Measurements from ENCODE around the gene TMEM82. TPM values are rescaled to one million over a fixed set of nuclear protein-coding genes. Genes with fewer than 3 reads are reported as not detected.

The TMEM82 gene
- polyA plus RNA-seq, 1 donor = 15.6 TPM

GRCh38 chr1:15719381-15720120 lies 22.7 kb upstream of the TMEM82 start:
- no peak overlapping the region for H3K4me3 ChIP-seq (ENCODE audit: low read length)
- H3K27me3 ChIP-seq (ENCODE audit: control insufficient read depth, insufficient read depth, low read length) = no peaks in the 10 kb centered on the region
- H3K36me3 ChIP-seq (ENCODE audit: control insufficient read depth, insufficient read depth, low read length) = peaks cover 75% of the 10 kb centered on the region
- no peak for DNase-seq
- no peak overlapping the region for H3K27ac ChIP-seq (ENCODE audit: low read length)
- H3K4me1 ChIP-seq (ENCODE audit: control insufficient read depth, insufficient read depth, low read length) = no peaks in the 10 kb centered on the region
- H3K9me3 ChIP-seq (ENCODE audit: control insufficient read depth, low read depth, low read length) = no peaks in the 10 kb centered on the region
- WGBS (ENCODE audit: insufficient coverage, low lambda C conversion rate) = no CpG with 5 or more reads among the region's 12 CpGs

GRCh38 chr1:15720861-15721260 lies 21.4 kb upstream of the TMEM82 start:
- Histone ChIP-seq H3K4me3 (ENCODE audit: low read length) (no peak overlapping the region), H3K27me3 (ENCODE audit: control insufficient read depth, insufficient read depth, low read length) (no peaks in the 10 kb centered on the region), H3K36me3 (ENCODE audit: control insufficient read depth, insufficient read depth, low read length) (peaks cover 87% of the 10 kb centered on the region), H3K27ac (ENCODE audit: low read length) (no peak overlapping the region), H3K9me3 (ENCODE audit: control insufficient read depth, low read depth, low read length) (no peaks in the 10 kb centered on the region), H3K4me1 (ENCODE audit: control insufficient read depth, insufficient read depth, low read length) (no peaks in the 10 kb centered on the region)
- no CpG with 5 or more reads among the region's 3 CpGs for WGBS (ENCODE audit: insufficient coverage, low lambda C conversion rate)
- DNase-seq = no peak

GRCh38 chr1:15722411-15722810 lies 19.9 kb upstream of the TMEM82 start:
- Histone ChIP-seq H3K36me3 (ENCODE audit: control insufficient read depth, insufficient read depth, low read length) (peaks cover 87% of the 10 kb centered on the region), H3K27ac (ENCODE audit: low read length) (no peak overlapping the region), H3K9me3 (ENCODE audit: control insufficient read depth, low read depth, low read length) (no peaks in the 10 kb centered on the region), H3K4me3 (ENCODE audit: low read length) (no peak overlapping the region), H3K4me1 (ENCODE audit: control insufficient read depth, insufficient read depth, low read length) (no peaks in the 10 kb centered on the region), H3K27me3 (ENCODE audit: control insufficient read depth, insufficient read depth, low read length) (no peaks in the 10 kb centered on the region)
- no peak for DNase-seq
- 100% methylated on average over 1 of the region's 4 CpGs for WGBS (ENCODE audit: insufficient coverage, low lambda C conversion rate)

GRCh38 chr1:15722836-15723532 lies 19.3 kb upstream of the TMEM82 start:
- H3K27me3 ChIP-seq (ENCODE audit: control insufficient read depth, insufficient read depth, low read length) = no peaks in the 10 kb centered on the region
- no CpG with 5 or more reads among the region's 13 CpGs for WGBS (ENCODE audit: insufficient coverage, low lambda C conversion rate)
- no peak overlapping the region for H3K27ac ChIP-seq (ENCODE audit: low read length)
- no peaks in the 10 kb centered on the region for H3K9me3 ChIP-seq (ENCODE audit: control insufficient read depth, low read depth, low read length)
- no peak for DNase-seq
- no peak overlapping the region for H3K4me3 ChIP-seq (ENCODE audit: low read length)
- peaks cover 87% of the 10 kb centered on the region for H3K36me3 ChIP-seq (ENCODE audit: control insufficient read depth, insufficient read depth, low read length)
- no peaks in the 10 kb centered on the region for H3K4me1 ChIP-seq (ENCODE audit: control insufficient read depth, insufficient read depth, low read length)

GRCh38 chr1:15723631-15724246 lies 18.6 kb upstream of the TMEM82 start:
- no peak for DNase-seq
- no CpG with 5 or more reads among the region's 20 CpGs for WGBS (ENCODE audit: insufficient coverage, low lambda C conversion rate)
- no peak overlapping the region for H3K27ac ChIP-seq (ENCODE audit: low read length)
- no peak overlapping the region for H3K4me3 ChIP-seq (ENCODE audit: low read length)
- no peaks in the 10 kb centered on the region for H3K4me1 ChIP-seq (ENCODE audit: control insufficient read depth, insufficient read depth, low read length)
- no peaks in the 10 kb centered on the region for H3K27me3 ChIP-seq (ENCODE audit: control insufficient read depth, insufficient read depth, low read length)
- no peaks in the 10 kb centered on the region for H3K9me3 ChIP-seq (ENCODE audit: control insufficient read depth, low read depth, low read length)
- H3K36me3 ChIP-seq (ENCODE audit: control insufficient read depth, insufficient read depth, low read length) = peaks cover 89% of the 10 kb centered on the region

- H3K4me3 ChIP-seq (ENCODE audit: low read length) = no peak overlapping the region
- DNase-seq = no peak
- H3K9me3 ChIP-seq (ENCODE audit: control insufficient read depth, low read depth, low read length) = no peaks in the 10 kb centered on the region
- H3K27me3 ChIP-seq (ENCODE audit: control insufficient read depth, insufficient read depth, low read length) = no peaks in the 10 kb centered on the region
- no CpG with 5 or more reads among the region's 26 CpGs for WGBS (ENCODE audit: insufficient coverage, low lambda C conversion rate)
- H3K36me3 ChIP-seq (ENCODE audit: control insufficient read depth, insufficient read depth, low read length) = peaks cover 88% of the 10 kb centered on the region
- H3K27ac ChIP-seq (ENCODE audit: low read length) = no peak overlapping the region
- no peaks in the 10 kb centered on the region for H3K4me1 ChIP-seq (ENCODE audit: control insufficient read depth, insufficient read depth, low read length)
Observed at GRCh38 chr1:15724949-15725880, 17.1 kb upstream of the TMEM82 start.

- DNase-seq = no peak
- WGBS (ENCODE audit: insufficient coverage, low lambda C conversion rate) = no CpG with 5 or more reads among the region's 9 CpGs
- Histone ChIP-seq H3K27ac (ENCODE audit: low read length) (no peak overlapping the region), H3K27me3 (ENCODE audit: control insufficient read depth, insufficient read depth, low read length) (no peaks in the 10 kb centered on the region), H3K9me3 (ENCODE audit: control insufficient read depth, low read depth, low read length) (no peaks in the 10 kb centered on the region), H3K36me3 (ENCODE audit: control insufficient read depth, insufficient read depth, low read length) (peaks cover 91% of the 10 kb centered on the region), H3K4me1 (ENCODE audit: control insufficient read depth, insufficient read depth, low read length) (no peaks in the 10 kb centered on the region), H3K4me3 (ENCODE audit: low read length) (no peak overlapping the region)
Observed at GRCh38 chr1:15726508-15726907, 15.8 kb upstream of the TMEM82 start.

GRCh38 chr1:15727021-15727420 lies 15.3 kb upstream of the TMEM82 start:
- no peaks in the 10 kb centered on the region for H3K4me1 ChIP-seq (ENCODE audit: control insufficient read depth, insufficient read depth, low read length)
- H3K4me3 ChIP-seq (ENCODE audit: low read length) = no peak overlapping the region
- no peak for DNase-seq
- H3K9me3 ChIP-seq (ENCODE audit: control insufficient read depth, low read depth, low read length) = no peaks in the 10 kb centered on the region
- no peak overlapping the region for H3K27ac ChIP-seq (ENCODE audit: low read length)
- H3K36me3 ChIP-seq (ENCODE audit: control insufficient read depth, insufficient read depth, low read length) = peaks cover 92% of the 10 kb centered on the region
- WGBS (ENCODE audit: insufficient coverage, low lambda C conversion rate) = no CpG with 5 or more reads among the region's 21 CpGs
- H3K27me3 ChIP-seq (ENCODE audit: control insufficient read depth, insufficient read depth, low read length) = no peaks in the 10 kb centered on the region

- no CpG with 5 or more reads among the region's 13 CpGs for WGBS (ENCODE audit: insufficient coverage, low lambda C conversion rate)
- H3K36me3 ChIP-seq (ENCODE audit: control insufficient read depth, insufficient read depth, low read length) = peaks cover 93% of the 10 kb centered on the region
- H3K27me3 ChIP-seq (ENCODE audit: control insufficient read depth, insufficient read depth, low read length) = no peaks in the 10 kb centered on the region
Observed at GRCh38 chr1:15727424-15727823, 14.9 kb upstream of the TMEM82 start.

More at GRCh38 chr1:15727424-15727823, 14.9 kb upstream of the TMEM82 start:
- H3K9me3 ChIP-seq (ENCODE audit: control insufficient read depth, low read depth, low read length) = no peaks in the 10 kb centered on the region
- H3K4me3 ChIP-seq (ENCODE audit: low read length) = no peak overlapping the region
- no peak overlapping the region for H3K27ac ChIP-seq (ENCODE audit: low read length)
- no peak for DNase-seq
- no peaks in the 10 kb centered on the region for H3K4me1 ChIP-seq (ENCODE audit: control insufficient read depth, insufficient read depth, low read length)
